Measurements from ENCODE around the gene ZFYVE21. TPM values are rescaled to one million over a fixed set of nuclear protein-coding genes. Genes with fewer than 3 reads are reported as not detected.
A peak's percentile ranks its signal among the peaks of the same experiment; 100 is the strongest.

The ZFYVE21 gene
- total RNA-seq, 1 donor from 2014 or later: 53.1 TPM

DNA sequence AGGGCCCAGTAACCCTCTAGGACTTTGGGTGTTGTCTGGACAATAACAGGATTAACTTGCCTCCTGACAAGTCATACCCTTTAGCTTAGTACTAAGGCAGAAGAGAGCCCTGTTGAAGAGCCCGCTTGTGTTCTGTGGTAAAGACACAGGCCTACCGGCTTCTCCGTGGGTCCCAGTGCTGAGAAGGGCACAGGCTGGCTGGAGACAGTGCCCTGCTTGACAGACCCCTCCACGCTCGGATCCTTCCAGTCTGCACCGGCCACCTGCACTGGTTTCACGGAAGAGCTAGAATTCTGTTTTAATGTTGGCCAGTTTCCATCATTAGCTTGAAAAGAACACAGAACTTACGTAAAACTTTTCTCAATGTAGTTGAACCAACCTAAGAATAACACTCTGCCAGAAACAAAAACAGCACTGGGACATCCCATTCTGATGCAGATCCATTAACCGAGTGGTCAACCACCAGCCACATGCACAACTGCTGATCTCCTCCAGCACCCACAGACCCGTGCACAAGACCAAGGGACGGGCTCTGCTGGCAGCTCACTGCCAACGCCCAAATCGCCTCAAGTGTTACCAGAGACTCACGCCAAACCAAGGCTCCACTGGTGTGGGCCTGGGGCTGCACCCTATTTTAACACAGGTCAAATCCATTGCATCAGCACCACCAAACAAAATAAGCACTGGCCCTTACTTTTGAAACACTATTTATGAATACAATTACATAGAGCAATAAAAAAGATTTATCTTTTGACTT is 27.1 kb downstream of the ZFYVE21 start:
- no peak for ATAC-seq
- DNase-seq: no peak
- intact Hi-C loops (cut with micrococcal nuclease): no loop called here

DNA sequence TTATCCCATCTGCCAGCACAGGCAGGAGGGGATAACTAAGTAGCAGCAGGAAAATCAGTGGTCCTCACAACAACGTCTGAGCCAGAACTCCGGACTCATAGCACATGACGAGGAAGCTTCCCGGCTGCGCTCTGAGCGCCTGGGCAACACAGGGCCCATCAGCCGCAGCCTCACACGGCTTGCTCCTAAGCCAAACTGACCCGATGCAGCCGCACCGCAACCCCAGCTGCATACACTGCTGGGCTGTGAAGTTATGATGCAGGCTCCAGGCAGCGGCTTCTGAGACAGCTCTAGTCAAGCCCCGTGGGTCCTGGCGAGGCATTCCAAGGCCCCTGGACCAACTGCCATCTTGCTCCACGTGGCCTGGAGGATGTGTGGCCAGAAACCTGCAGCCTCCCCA is 28.1 kb downstream of the ZFYVE21 start:
- ATAC-seq (no peak), DNase-seq (no peak)
- intact Hi-C loops (cut with micrococcal nuclease): no loop called here

DNA sequence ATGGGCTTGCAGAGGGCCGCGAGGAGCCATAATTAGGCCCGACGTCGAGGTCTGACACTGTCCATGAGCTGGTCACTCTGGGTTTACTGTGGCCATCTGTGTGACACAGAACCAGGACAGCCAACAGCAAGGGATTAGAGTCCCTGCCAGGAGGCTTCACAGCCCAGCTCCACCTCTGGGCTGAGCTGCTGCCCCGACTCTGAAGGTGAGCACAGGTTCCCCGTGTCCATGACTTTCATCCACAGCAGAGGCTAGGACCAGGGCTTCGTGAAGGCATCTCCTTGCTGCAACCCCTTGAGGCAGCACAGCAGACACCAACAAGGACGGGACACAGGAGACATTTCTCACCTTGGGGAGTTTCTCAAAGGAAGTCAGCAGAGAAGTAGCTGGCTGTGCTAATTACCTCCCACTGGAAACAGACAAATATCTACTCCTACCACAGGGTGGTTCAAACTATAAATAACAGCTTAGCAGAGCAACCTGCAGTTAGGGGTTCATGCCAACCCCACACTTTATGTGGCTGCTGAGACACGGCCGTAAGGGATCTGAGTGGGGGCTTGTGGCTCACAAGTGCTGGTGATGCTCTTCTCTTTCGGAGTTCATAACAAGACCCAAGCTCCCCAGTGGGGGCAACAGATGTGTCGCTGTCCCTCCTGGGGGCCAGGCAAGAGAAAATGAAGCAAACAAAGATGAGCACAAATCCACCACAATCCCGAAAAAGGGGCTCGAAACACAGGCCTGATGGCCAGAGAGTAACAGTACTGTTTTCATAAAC is 29.2 kb downstream of the ZFYVE21 start:
- DNase-seq (no peak), ATAC-seq (no peak)
- intact Hi-C loops (cut with micrococcal nuclease): no loop called here

DNA sequence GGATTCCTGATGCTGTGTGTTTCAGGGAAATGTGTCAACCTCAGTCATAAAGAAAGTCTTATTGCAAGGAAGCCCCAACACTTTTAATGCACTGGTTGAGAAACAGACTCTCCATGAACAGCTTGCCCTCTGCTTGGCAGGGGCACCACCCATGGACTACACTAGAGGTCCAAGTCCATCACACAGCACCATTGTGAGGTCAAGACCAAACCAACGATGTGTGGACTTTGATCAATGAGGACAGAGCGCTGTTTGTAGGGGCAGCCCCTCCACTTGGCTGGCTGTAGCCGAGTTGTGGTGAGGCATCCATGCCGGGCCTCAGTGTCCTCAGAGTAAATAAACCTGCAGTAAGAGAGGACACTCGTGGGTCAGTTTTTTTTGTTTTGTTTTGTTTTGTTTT is 29.8 kb downstream of the ZFYVE21 start:
- DNase-seq (no peak), ATAC-seq (no peak)
- intact Hi-C loops (cut with micrococcal nuclease): no loop called here

DNA sequence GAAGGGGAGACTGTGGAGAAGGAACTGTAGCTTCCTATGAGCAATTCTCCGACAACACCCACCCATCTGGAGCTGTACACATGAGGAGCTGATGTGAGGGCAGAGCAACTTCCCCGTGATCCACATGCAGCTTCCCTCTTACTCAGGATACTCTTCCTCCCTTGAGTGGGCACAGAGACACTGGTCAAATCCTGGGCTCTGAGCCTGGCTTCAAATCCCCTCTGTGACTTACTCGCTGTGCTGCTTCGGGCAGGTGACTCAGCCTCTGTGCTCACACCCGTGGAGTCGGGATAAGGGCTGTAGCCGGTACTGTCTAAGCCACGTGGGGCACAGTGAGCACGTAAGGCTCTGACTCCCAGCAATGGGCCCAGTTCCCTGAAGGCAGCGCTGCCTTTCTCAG is 31.1 kb downstream of the ZFYVE21 start:
- intact Hi-C loops (cut with micrococcal nuclease): no loop called here
- no peak for ATAC-seq
- no peak for DNase-seq

DNA sequence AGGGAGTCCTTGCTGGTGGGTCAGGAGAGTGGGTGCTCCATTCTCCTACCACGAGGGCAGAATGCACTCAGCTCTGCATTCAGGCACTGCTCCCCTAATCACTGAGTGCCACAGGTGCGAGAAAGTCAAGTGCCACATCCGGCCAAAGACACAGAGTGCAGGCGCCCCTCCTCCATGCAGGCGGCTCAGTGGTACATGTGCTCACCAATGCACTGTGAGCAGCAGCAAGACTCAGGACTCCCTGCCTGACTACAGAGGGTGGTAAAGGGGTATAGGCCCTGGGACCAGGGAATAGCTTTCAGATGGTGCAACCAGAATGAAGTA is 32.9 kb downstream of the ZFYVE21 start:
- intact Hi-C loops (cut with micrococcal nuclease): no loop called here
- ATAC-seq (no peak), DNase-seq (no peak)

DNA sequence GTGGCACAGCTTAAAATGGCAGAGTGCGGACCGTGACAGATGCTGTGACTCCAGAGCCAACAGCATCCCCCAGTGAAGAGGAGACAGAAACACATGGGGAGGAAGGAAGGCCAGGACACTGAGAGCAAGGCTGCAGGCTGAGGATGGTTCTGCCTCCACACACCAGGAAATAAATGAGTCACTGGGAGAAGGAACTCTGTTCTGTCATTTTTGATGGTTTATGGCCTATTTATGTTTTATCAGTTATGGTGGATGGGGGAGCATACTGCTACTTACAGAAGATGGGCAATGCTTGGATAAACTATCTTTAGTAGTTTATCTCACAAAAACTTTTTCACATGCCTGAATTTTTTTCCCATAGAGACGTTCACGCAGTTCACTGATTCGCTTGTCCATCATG is 33.8 kb downstream of the ZFYVE21 start:
- intact Hi-C loops (cut with micrococcal nuclease): no loop called here
- ATAC-seq (no peak), DNase-seq (no peak)

DNA sequence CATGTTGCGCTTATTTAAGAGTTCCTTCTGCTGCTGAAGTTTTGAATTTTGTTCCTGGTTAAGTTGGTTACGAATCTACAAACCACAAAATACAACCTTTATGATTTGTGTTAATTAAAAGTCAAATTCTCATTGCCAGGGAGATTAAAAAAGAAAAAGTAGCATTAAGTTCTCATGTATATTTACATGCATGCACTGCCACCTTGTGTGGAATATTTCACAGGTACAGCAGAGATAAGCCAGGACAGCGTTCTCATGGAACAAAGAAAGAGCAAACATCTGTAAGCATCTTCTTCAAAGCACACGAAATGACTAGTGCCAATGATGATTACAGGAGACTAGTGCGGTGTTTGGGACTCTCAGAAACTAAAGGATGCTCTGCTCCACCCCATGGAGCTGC is 34.2 kb downstream of the ZFYVE21 start:
- ATAC-seq (no peak), DNase-seq (no peak)
- intact Hi-C loops (cut with micrococcal nuclease): no loop called here

DNA sequence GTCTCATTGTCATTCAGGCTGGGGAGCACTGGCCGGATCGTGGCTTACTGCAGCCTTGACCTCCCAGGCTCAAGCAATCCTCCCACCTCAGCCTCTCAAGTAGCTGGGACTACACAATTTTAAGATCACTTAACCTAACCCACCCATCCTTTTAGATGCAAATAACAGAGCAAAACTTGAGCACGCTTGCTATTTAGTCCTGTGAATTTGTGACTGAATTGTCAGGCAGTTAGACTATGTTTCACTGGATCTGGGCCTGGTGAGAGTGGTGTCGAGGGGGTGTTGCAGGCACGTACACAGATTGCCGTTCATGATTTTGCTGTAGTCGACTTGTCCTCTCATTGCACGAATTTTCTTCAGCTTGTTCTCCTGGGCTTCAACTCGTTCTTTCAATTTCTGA is 38.2 kb downstream of the ZFYVE21 start:
- ATAC-seq: no peak
- intact Hi-C loops (cut with micrococcal nuclease): no loop called here
- DNase-seq: no peak

DNA sequence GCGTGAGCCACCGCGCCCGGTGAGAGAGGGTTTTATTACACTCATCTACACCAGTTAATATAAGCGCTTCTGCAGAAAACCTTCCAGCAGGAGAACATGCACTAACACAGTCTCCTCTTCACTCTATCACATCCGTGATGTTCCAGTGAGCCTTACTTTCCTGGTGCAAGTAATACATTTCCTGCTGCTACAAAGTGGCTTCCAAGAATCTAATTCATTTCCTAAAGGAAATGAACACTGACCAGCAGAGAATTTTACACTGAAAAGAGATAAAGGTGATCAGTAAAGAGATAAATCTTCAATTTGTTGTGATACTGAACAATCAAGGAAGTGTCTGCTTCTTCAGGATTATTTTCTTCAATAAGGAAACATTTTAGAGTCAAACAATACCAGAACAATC is 39.5 kb downstream of the ZFYVE21 start:
- ATAC-seq (no peak), DNase-seq (no peak)
- intact Hi-C loops (cut with micrococcal nuclease): no loop called here

DNA sequence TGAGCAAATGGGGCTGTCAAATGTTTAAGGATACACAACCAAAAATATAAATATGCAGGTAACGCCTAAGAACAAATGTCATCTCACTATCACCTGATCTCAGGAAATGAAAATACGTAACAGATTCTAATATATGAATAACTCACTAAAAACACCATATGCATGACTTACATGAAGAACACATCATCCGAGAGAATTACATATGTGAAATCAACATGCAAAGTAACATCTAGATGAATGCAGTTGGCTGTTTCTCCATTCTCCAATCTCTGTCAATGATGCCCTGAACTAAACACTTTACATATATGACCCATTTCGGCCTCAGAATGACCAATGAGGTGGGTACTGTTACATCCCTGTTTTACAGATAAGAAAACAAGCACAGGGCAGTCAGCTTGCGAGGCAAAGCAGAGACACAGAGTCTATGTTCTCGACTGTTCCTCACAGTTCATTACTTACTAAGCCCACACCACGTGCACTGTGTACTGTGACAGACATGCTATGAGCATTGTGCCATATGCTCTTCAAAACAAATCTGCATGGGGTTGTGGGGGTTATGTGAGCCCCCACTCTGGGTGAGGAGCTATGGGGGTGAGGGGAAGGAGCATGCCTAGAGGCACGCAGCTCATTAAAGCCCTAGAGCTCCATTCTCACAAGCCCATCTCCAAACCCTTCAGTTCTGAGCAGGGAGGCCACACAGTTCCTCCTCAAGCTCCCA is 42.6 kb downstream of the ZFYVE21 start:
- no peak for DNase-seq
- intact Hi-C loops (cut with micrococcal nuclease): no loop called here
- peak; percentile 15 for ATAC-seq

DNA sequence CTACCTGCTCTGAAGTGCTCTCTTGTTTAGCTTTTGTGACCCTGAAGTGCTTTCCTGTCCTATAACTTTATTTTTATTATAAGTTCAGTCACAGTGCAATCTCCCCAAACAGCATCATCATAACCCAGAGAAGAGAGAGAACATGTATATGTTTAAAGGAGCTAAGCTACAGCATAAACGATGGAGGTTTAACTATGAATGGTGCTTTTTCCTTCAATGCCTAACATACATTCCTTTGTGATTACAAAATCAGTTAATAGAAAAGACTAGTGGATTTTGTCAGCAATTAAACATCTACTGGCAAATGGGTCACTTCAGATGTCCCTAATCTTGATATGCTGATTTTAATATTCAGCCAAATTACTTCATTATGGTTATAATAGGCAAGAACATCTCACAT is 46.4 kb downstream of the ZFYVE21 start:
- intact Hi-C loops (cut with micrococcal nuclease): no loop called here
- DNase-seq: no peak
- no peak for ATAC-seq

DNA sequence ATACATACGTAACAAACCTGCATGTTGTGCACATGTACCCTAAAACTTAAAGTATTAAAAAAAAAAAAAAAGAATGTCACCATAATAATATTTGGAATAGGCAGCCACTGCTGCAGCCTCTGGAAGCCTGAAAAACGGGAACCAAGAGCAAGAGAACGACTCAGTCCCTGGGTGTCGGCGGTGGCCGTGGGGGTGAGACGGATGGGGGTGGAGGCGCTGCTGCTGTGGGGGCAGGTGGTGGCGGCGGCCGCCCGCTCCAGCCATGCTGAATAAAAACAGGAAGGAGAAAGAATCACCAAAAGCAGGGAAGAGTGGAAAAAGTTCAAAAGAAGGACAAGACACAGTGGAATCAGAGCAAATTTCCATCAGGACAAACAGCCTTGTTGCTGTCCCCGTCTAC is 46.9 kb downstream of the ZFYVE21 start:
- intact Hi-C loops (cut with micrococcal nuclease): no loop called here
- DNase-seq (no peak), ATAC-seq (no peak)

DNA sequence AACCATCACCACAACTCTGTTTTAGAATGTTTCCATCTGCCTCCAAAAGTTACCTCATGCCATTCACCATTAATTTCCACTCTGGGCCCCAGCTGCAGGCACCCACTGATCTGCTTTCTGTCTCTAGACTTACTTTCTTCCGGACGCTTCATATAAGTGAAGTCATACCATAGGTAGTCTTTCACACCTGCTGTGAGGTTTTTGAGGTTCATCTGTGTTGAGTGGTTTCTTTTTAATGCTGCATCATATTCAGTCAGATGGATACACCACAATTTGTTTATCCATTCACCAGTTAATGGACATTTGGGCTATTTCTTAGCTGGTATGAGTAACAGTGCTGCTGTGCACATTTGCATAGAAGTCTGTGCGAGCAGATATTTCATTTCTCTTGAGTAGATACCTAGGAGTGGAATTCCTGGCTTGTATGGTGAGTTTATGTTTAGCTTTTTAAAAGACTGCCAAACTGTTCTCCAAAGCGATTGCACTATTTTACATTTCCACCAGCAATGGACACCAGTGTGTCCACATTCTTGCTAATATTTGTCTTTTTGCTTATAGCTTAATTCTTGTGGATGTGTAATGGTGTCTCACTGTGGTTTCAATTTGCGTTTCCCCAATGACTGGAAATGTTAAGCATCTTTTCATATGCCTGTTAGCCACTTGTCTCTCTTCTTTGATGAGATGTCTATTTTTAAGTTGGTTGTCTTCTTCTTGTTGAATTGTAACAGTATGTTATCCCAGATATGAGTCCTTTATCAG is 48.3 kb downstream of the ZFYVE21 start:
- intact Hi-C loops (cut with micrococcal nuclease): no loop called here
- no peak for ATAC-seq
- no peak for DNase-seq

DNA sequence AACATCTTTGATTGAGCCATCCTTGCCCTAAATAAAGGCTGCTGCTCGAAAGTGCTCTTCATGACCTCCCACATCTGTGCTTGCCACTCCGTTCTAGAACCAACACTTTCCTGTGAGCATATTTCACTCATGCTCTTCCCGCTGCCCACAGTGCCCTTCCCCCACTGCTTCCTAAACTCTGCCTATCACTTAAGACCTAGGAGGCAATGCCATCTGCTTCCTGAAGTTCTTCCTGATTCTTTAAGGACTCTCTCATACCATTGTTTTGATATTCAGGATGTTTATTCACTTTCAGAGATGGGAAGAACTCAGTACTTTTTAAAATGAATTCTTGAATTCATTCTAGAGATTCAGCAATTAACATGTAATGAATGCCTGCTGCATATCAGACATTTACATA is 49.9 kb downstream of the ZFYVE21 start:
- intact Hi-C loops (cut with micrococcal nuclease): no loop called here
- no peak for ATAC-seq

DNA sequence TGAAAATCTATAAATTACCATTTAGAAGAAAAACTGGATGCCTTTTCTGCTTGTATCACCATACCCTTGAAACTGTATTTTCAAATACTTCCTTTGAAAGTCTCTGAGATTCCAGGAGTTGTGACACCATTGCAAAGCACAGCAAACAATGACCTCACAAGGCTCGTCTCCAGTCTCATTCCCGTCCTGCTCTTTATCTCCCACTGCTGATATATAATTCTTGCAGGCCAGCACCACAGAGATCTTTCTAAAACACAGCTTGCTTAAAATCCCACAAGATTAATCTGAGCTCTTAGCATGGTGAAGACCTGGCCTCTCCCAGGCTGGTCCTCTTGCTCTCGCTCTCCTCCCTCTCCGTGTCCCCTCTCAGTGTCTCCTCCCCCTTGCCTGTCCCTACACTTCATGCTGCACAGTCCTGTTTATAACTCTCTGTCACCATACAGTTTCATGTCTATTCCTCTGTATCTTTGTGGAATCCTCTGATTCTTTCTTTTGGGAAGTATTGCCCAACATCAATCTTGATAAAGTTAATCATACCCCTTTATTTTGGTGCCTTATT is 51.8 kb downstream of the ZFYVE21 start:
- intact Hi-C loops (cut with micrococcal nuclease): no loop called here
- no peak for DNase-seq

More for the DNA sequence above, 49.9 kb downstream of the ZFYVE21 start:
- no peak for DNase-seq

DNA sequence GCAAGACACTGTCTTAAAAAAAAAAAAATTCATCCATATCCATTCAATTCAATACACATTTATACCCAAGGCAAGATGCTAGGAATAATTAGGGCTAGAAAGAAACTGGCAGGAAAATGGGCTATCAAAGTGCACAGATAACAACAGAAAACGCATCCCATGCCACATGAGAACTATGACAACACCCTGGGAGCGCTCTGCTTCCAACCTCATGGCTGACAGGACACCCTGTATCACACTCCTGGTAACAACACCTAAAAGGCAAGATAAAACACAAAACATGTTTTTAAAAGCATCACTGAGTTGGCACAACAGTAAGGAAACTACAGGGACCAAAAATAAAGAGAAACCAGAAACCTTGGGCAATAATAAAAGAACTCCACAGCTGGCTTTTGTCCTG is 54.9 kb downstream of the ZFYVE21 start:
- intact Hi-C loops (cut with micrococcal nuclease): no loop called here
- DNase-seq (no peak), ATAC-seq (peak; percentile 28)

More for the DNA sequence above, 51.8 kb downstream of the ZFYVE21 start:
- peak; percentile 65 for ATAC-seq

DNA sequence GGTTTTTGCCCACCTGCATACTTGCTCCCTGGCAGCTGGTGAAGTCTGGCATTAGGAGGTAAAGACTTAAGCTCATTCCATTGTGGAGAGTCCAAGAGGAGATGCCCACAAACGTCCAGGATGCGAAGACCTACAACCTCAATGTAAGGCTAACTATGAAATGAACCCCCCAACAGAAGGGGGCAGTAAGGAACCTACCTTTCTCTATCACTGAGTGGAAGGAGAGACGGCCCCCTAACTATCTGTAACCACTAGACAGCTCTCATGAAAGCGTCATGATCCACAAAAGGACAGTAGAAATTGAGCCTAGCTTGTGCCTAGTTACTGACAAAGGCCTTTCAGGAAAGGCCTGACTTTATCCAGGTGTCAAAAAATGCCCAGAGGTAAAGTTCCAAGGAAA is 55.3 kb downstream of the ZFYVE21 start:
- ATAC-seq (no peak), DNase-seq (no peak)
- intact Hi-C loops (cut with micrococcal nuclease): no loop called here

DNA sequence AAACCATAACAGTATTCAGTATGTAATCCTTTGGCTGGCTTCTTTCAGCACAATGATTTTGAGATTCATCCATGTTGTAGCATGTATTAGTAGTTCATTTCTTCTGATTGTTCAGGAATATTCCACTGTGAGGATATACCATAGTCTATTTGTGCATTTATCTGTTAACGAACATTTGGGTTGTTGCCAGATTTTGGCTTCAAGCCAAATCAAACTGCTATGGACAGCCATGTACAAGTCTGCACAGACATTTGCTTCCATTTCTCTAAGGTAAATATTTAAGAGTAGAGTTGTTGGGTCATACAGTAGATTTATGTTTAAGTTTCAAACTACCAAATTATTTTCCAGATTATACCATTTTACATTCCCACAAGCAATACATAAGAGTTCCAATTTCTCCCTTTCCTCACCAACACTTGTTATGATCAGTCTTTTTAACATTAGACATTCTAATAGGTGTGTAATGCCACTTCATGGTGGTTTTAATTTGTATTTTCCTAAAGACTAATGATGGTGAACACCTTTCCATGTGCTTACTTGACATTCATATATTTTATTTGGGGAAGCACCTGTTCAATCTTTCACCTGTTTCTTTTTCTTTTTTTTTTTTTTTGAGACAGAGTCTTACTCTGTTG is 56.6 kb downstream of the ZFYVE21 start:
- no peak for DNase-seq
- ATAC-seq: no peak
- intact Hi-C loops (cut with micrococcal nuclease): no loop called here

All from left ventricle myocardium superior (tissue), 1 donor.